HuH-7 (cell line): ENCODE results near the gene DNAJB6.

ENCODE experiments used
- DNase-seq: peaks from one replicate; pipeline ENCODE4 v3.0.0; 2011; ENCODE audit warnings: low spot score

DNAJB6 gene

GRCh38 chr7:157336383-157337315 is at the start of gene DNAJB6:
TSS of gene DNAJB6 (plus strand) at chr7:157337004. CDS start at chr7:157358573, 21,569 bp downstream.
- peak; percentile 93 for DNase-seq

GRCh38 chr7:157291404-157292080 is 45.3 kb upstream of the DNAJB6 start:
- DNase-seq: no peak

DNA sequence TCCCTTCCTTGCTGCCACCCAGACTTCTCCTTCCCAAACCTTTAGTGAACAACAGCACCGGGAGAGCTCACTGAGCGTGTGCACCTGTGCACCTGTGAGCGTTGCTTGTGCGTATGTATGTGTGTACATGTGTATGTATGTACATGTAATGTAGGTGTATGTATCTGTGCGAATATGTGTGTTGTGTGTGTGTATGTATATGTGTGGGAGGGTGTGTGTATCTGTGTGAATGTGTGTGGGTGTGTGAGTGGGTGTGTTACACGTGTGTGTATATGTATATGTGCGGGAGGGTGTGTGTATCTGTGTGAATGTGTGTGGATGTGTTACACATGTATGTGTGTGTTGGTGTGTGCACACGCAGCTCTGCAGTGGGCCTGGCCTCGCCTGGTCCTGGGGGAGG is 44.5 kb upstream of the DNAJB6 start:
- no peak for DNase-seq

DNA sequence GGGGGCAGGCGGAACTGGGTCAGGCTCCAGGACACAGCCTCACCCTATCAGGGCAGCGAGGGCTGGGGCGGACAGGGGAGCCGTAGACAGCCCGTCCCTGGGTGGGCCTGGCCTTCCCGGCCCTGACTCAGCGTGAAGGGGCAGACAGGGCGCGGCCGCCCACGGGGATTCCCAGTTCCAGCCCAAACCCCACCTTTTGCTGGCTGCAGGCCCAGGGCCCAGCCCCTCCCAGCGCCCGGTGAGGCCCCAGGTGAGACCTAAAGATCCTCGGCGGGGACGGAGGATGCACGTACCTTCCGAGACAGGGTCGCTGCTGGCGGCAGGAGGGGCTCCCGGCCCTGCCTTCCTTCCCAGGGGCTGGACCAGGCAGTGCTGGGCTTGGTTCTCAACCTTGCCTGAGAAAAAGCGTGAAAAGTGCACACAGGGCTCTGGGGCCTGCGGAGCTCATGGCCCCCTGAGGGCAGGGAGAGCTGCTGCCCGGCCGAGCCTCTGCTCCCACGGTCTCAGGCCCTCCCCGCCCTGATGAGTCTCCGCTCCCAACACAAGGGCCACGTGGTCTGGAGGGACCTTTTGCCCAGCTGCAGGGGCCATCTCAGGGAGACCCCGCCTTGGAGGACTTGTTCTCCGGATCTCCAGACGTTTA is 43.9 kb upstream of the DNAJB6 start:
- no peak for DNase-seq

GRCh38 chr7:157293413-157293788 is 43.4 kb upstream of the DNAJB6 start:
- DNase-seq: no peak

GRCh38 chr7:157294773-157295172 is 42.0 kb upstream of the DNAJB6 start:
- no peak for DNase-seq

DNA sequence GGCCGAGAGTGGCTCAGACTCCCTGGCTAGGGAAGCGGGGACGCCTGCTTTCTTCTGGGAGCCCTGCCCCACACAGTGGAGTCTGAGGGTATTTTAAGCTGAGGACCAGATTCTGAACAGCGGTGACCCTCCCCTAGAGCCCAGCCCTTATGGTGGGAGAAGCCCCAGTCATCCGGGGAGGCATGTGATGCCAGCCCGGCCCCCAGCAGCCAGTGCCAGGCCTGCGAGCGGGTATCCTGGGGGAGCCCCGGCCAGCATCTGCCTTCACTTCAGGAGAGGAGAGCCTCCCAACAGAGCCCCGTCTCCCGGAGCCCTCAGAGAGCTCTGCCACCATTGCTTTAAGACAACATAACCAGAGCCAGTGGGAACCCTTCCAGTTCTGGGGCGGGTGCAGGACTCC is 41.5 kb upstream of the DNAJB6 start:
- DNase-seq: no peak

DNA sequence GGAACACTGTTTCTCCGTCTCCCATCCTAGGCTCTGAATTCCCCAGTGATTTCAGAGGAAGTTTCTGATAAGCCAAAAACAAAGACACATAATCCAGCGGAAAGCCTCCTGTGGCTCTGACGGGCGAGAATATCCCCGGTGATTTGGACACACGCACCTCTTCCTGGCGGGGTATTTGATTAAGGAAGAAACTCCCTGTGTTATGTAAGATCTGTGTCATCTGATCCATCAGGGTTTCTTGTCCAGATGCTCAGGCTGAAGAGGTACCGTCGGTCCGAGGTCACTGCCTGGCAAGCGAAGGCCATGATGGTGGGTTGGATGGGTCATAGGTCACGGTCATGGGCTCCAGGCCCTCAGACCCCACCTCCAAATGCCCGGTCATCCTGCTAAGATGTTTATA is 39.6 kb upstream of the DNAJB6 start:
- no peak for DNase-seq

GRCh38 chr7:157299317-157299612 is 37.5 kb upstream of the DNAJB6 start:
- no peak for DNase-seq

DNA sequence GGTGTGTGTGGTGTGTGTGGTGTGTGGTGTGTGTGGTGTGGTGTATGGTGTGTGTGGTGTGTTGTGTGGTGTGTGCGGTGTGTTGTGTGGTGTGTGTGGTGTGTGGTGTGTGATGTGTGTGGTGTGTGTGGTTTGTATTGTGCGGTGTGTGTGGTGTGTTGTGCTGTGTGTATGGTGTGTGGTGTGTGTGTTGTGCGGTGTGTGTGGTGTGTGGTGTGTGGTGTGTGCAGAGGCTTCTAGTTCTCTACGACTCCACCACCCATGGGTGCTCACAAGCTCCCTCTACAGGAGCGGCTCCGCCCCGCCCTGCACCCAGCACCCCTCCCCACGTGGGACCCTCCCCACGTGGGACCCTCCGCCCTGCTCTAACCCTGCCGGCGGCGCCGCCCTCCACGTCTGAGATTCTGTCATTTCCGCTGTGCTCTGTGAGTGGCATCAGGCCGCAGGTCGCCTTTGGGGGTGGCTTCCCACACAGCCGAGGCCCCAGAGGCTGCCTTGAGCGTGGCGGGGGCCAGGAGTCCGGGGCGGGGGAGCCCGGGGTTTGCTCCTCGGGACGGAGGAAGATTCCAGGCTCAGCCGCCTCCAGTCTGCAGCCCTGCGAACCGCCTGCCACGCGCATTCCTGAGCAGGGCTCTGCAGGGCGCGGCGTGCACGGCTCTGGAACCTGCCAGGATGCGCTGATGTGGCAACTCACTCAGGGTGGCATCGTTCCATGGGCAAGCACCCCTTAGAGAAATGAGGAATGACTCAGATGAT is 37.0 kb upstream of the DNAJB6 start:
- DNase-seq: no peak

GRCh38 chr7:157300369-157300825 is 36.4 kb upstream of the DNAJB6 start:
- no peak for DNase-seq

DNA sequence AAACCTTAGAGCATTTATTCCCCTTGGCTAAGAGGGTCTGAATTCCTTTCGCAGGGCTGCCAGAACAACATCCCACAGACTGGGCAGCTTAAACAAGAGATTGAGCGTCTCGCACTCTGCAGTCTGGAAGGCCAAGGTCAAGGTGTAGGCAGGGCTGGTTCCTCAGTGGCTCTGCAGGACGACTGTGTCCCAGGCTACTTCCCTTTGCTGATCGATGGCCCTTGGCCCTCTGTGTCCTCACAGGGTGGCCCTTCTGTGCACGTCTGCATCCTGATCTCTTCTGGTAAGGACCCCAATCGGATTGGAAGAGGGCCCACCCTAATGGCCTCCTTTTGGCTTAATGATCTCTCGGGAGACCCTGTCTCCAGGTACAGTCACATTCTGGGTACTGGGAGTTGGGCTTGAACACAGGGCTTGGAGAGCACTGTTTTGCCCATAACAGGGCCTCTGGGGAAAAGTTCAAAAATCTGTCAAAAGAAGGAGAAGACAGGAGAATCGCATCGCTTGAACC is 35.1 kb upstream of the DNAJB6 start:
- DNase-seq: no peak

GRCh38 chr7:157306846-157307838 is 29.7 kb upstream of the DNAJB6 start:
- DNase-seq: no peak

GRCh38 chr7:157309988-157310668 is 26.7 kb upstream of the DNAJB6 start:
- DNase-seq: no peak

GRCh38 chr7:157310676-157311185 is 26.1 kb upstream of the DNAJB6 start:
- DNase-seq: no peak

DNA sequence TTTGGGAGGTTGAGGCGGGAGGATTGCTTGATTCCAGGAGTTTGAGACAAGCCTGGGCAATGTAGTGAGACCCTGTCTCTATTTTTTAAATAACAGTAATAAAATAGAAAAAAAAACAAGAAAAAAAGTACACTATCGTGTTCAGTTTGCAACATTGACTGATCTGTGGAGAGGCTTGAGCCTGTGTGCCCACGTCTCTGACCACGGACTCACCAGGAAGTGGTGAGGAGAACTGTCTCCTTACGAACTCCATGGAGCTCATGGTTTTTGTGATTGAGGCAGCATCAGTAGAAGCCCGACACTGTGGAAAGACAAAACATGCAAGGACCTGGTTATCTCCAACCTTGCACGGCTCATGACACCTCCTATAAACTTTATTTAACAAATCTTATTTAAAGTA is 23.9 kb upstream of the DNAJB6 start:
- DNase-seq: no peak

DNA sequence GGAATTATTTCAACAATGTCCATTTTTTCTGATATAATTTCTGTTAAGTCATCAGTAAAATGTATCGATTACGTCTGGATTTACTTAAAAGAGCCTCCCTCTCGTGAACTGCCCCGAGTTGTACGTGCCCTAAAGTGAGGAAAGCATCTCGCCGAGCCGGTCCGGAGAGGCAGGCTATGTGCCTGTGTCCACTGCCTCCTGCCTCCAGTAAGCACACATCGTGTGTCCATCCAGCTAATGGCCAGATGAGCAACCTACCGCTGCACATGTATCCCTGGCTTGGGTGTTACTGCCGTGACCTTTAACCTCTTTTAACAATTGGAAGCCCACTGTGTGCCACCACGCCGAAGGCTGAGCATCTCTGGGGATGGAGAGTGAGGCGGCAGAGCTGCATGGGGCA is 23.2 kb upstream of the DNAJB6 start:
- DNase-seq: no peak

GRCh38 chr7:157318015-157318706 is 18.6 kb upstream of the DNAJB6 start:
- no peak for DNase-seq

DNA sequence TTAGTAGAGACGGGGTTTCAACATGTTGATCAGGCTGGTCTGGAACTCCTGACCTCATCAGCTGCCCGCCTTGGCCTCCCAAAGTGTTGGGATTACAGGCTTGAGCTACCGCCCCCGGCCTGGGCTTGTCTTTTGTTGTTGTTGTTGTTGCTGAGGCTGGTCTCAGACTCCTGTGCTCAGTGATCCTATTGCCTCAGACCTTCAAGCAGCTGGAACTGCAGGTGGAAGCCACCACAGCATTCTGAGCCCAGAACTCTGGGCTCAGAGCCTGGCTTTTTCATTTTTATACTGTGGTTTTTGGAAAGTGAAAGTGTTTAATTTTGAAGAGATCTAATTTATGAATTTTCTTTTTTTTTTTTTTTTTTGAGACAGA is 16.2 kb upstream of the DNAJB6 start:
- DNase-seq: no peak
